Astrocyte (in vitro differentiated cells and primary cell): ENCODE measurements around the gene CSKMT. TPM values are rescaled to one million over a fixed set of nuclear protein-coding genes. Genes with fewer than 3 reads are reported as not detected.

ENCODE experiments used
- DNase-seq: peaks from one replicate; pipeline ENCODE4 v3.0.0-alpha.2; 2010; ENCODE audit warnings: low read depth
- FAIRE-seq: peaks from 2 replicates; lab custom pipeline; 2011; peaks lifted over from hg19 to GRCh38; lab: Jason Lieb, UNC
- H2AFZ ChIP-seq: 2 replicates; pipeline ENCODE4 v1.6.0; 2012; ENCODE audit warnings: low read depth, low read length, inconsistent platforms
- H3K27ac ChIP-seq: 2 replicates; pipeline ENCODE4 v1.5.1; 2011; ENCODE audit warnings: low read depth, low read length, inconsistent platforms
- H3K27me3 ChIP-seq: 2 replicates; pipeline ENCODE4 v1.6.0; 2011; ENCODE audit warnings: low read length, inconsistent platforms; ENCODE audit not compliant: insufficient read depth
- H3K36me3 ChIP-seq: 2 replicates; pipeline ENCODE4 v1.5.1; 2011; ENCODE audit warnings: low read length, inconsistent platforms; ENCODE audit not compliant: insufficient read depth
- H3K4me1 ChIP-seq: 2 replicates; pipeline ENCODE4 v1.5.1; 2011; ENCODE audit warnings: low read length, inconsistent platforms; ENCODE audit not compliant: insufficient read depth
- H3K4me2 ChIP-seq: 2 replicates; pipeline ENCODE4 v1.6.0; 2012; ENCODE audit warnings: low read length, inconsistent platforms
- H3K4me3 ChIP-seq: 2 replicates; pipeline ENCODE4 v1.5.1; 2011; ENCODE audit warnings: low read depth, mild to moderate bottlenecking, low read length, inconsistent platforms; ENCODE audit not compliant: insufficient read depth
- H3K79me2 ChIP-seq: 2 replicates; pipeline ENCODE4 v1.6.0; 2012; ENCODE audit warnings: mild to moderate bottlenecking, low read length, inconsistent platforms; ENCODE audit not compliant: insufficient read depth
- H3K9ac ChIP-seq: 2 replicates; pipeline ENCODE4 v1.6.0; 2012; ENCODE audit warnings: mild to moderate bottlenecking, low read length, inconsistent platforms
- H3K9me3 ChIP-seq: 2 replicates; pipeline ENCODE4 v1.5.1; 2012; ENCODE audit warnings: low read depth, mild to moderate bottlenecking, low read length, inconsistent platforms; ENCODE audit not compliant: insufficient read depth
- H4K20me1 ChIP-seq: 2 replicates; pipeline ENCODE4 v1.6.0; 2012; ENCODE audit warnings: low read length, inconsistent platforms; ENCODE audit not compliant: insufficient read depth
- H3K27ac Mint-ChIP-seq: one replicate; pipeline ENCODE4 v1.8.0; 2021; ENCODE audit warnings: mild to moderate bottlenecking, mixed read lengths; ENCODE audit not compliant: unreplicated experiment
- H3K27me3 Mint-ChIP-seq: one replicate; pipeline ENCODE4 v1.8.0; 2021; ENCODE audit warnings: low read depth, mixed read lengths; ENCODE audit not compliant: unreplicated experiment
- H3K36me3 Mint-ChIP-seq: one replicate; pipeline ENCODE4 v1.8.0; 2021; ENCODE audit warnings: low read depth, mixed read lengths; ENCODE audit not compliant: unreplicated experiment
- H3K4me1 Mint-ChIP-seq: one replicate; pipeline ENCODE4 v1.8.0; 2021; ENCODE audit warnings: low read depth, mixed read lengths; ENCODE audit not compliant: unreplicated experiment
- H3K4me3 Mint-ChIP-seq: one replicate; pipeline ENCODE4 v1.8.0; 2021; ENCODE audit warnings: mild to moderate bottlenecking, moderate library complexity, mixed read lengths; ENCODE audit not compliant: unreplicated experiment
- H3K9me3 Mint-ChIP-seq: one replicate; pipeline ENCODE4 v1.8.0; 2021; ENCODE audit warnings: mild to moderate bottlenecking, mixed read lengths; ENCODE audit not compliant: unreplicated experiment
- EZH2 ChIP-seq: IDR thresholded peaks from 2 replicates; pipeline ENCODE4 v1.6.1; 2012; ENCODE audit warnings: mild to moderate bottlenecking, low read length, inconsistent platforms; ENCODE audit not compliant: insufficient read depth
- total RNA-seq: library from RNA; stranded (reverse); gene quantifications from 2 replicates; pipeline ENCODE4 v1.2.1, GENCODE V29; 2021
- TF ChIP-seq, protein P1 (sequence below): IDR thresholded peaks from 2 replicates; pipeline ENCODE4 v1.5.1; 2011; ENCODE audit warnings: low read depth, mild to moderate bottlenecking, inconsistent platforms, low read length, moderate library complexity; ENCODE audit not compliant: insufficient read depth

Gene CSKMT
- total RNA-seq, 1 donor from 2014 or later: 23.3 TPM

DNA sequence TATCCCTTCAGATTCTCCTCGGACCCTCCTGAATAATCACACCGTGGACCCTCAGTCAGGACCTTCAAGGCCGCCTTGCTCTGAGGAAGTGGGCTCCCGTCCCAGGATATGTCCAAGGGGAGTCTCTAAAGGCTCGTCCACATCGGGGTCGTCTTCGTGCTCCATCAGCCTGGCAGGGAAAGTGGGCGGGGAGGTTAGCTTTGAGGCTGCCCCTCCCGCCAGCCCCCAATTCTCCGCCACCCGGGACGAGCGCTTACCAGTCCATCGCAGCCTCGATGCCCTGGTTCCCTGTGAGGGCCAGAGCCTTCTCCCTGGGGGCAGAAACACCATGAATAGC is 13.3 kb downstream of the CSKMT start:
- Histone ChIP-seq H2AFZ (peak overlapping the region; percentile 93), H3K9me3 (no peaks in the 10 kb centered on the region), H3K27me3 (no peaks in the 10 kb centered on the region), H3K4me1 (peaks cover 18% of the 10 kb centered on the region), H3K4me2 (peak overlapping the region; percentile 88), H3K4me3 (peak overlapping the region; percentile 91), H3K9ac (peak overlapping the region; percentile 97), H3K36me3 (peaks cover 11% of the 10 kb centered on the region), H3K79me2 (peaks cover 39% of the 10 kb centered on the region), H4K20me1 (peaks cover 4% of the 10 kb centered on the region), H3K27ac (peak overlapping the region; percentile 77)
- TF ChIP-seq, protein P1, sequence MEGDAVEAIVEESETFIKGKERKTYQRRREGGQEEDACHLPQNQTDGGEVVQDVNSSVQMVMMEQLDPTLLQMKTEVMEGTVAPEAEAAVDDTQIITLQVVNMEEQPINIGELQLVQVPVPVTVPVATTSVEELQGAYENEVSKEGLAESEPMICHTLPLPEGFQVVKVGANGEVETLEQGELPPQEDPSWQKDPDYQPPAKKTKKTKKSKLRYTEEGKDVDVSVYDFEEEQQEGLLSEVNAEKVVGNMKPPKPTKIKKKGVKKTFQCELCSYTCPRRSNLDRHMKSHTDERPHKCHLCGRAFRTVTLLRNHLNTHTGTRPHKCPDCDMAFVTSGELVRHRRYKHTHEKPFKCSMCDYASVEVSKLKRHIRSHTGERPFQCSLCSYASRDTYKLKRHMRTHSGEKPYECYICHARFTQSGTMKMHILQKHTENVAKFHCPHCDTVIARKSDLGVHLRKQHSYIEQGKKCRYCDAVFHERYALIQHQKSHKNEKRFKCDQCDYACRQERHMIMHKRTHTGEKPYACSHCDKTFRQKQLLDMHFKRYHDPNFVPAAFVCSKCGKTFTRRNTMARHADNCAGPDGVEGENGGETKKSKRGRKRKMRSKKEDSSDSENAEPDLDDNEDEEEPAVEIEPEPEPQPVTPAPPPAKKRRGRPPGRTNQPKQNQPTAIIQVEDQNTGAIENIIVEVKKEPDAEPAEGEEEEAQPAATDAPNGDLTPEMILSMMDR: no peak
- no peak for TF ChIP-seq EZH2
- FAIRE-seq (no peak), DNase-seq (no peak)
- Mint-ChIP-seq H3K9me3 (no peaks in the 10 kb centered on the region), H3K4me1 (peaks cover 15% of the 10 kb centered on the region), H3K27ac (peak overlapping the region; percentile 36), H3K4me3 (peak overlapping the region; percentile 88), H3K27me3 (no peaks in the 10 kb centered on the region), H3K36me3 (peaks cover 5% of the 10 kb centered on the region)

DNA sequence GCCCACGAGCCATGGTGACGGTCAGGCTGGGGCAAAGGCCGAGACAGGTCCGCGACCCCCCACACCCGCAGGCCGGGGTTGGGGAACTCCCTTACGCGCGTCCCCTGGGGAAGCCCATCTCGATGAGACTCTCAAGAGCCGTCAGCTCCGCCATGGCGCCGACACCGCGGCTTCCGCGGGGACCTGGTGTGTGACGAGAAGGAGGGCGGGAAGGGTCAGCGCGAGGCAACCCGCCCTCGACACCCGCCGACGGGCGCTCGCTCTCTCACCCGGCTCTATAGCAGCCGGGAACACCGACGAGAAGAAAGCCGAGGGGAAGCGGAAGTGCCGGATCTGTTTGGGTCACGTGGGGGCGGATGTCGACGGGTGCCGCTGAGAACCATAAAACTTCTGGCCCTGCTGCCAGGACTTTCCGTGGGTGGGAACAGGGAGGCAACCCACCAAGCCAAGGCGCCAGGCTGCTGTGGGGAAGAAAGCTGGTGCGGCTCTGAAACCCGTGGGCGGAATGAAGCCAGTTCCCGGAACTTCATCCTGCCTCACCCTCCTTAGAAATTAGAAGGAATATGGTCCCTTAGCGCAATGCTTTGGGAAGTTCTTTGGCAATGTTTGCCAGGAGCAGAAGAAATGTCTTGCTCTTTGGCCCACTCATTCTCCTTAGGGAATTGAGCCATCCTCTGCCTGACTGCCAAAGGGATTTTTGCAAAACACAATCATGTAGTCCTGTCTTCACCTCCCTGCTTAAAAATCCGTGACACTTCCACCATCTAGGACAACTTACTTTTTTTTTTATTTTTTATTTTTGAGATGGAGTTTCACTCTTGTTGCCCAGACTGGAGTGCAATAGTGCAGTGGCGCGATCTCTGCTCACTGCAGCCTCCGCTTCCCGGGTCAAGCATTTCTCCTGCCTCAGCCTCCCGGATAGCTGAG is 13.9 kb downstream of the CSKMT start, which contains the start of gene UBXN1:
Gene UBXN1 (minus strand): TSS at position 304 of the 927 bp plus-strand sequence. CDS start 150 bp downstream, at position 154.
- H3K9ac ChIP-seq: peak within 1 kb of the TSS; percentile 97
- peak within 1 kb of the TSS; percentile 88 for H3K27ac Mint-ChIP-seq
- peak within 1 kb of the TSS; percentile 88 for H3K4me2 ChIP-seq
- DNase-seq: peak; percentile 81
- no peaks in the 10 kb centered on the region for H3K9me3 Mint-ChIP-seq
- no peaks in the 10 kb centered on the region for H3K27me3 Mint-ChIP-seq
- peak within 1 kb of the TSS; percentile 88 for H3K4me3 Mint-ChIP-seq
- H3K36me3 ChIP-seq: peaks cover 11% of the 10 kb centered on the region
- no peak for FAIRE-seq
- H2AFZ ChIP-seq: peak within 1 kb of the TSS; percentile 93
- peaks cover 5% of the 10 kb centered on the region for H3K36me3 Mint-ChIP-seq
- H3K4me1 Mint-ChIP-seq: peaks cover 15% of the 10 kb centered on the region
- peaks cover 33% of the 10 kb centered on the region for H3K79me2 ChIP-seq
- H3K27me3 ChIP-seq: no peaks in the 10 kb centered on the region
- peaks cover 4% of the 10 kb centered on the region for H4K20me1 ChIP-seq
- H3K4me1 ChIP-seq: peaks cover 18% of the 10 kb centered on the region
- H3K9me3 ChIP-seq: no peaks in the 10 kb centered on the region
- H3K27ac ChIP-seq: peak within 1 kb of the TSS; percentile 77
- peak within 1 kb of the TSS; percentile 91 for H3K4me3 ChIP-seq
- TF ChIP-seq EZH2: no peak
- TF ChIP-seq, protein P1: no peak

DNA sequence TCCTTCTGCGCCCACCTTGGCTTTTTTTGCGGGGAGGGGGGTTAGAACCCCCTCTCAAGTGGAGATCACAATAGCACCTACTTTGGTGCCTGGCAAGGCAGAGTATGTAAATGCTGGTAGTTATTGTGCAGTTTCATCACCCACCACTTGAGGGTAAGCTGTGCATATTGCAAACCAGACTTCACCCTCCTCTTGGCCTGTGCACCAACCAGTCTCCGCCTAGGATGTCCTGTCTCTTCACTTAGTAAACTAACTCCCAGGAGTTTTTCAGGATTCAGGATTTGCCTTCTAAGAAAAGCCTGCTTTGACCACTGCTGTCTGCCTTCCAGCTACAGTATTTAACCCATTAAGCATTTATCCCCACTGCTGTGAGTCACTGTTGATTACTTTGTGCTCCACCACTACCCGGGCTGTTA is 15.7 kb downstream of the CSKMT start:
- Mint-ChIP-seq H3K4me1 (peaks cover 15% of the 10 kb centered on the region), H3K4me3 (peak overlapping the region; percentile 52), H3K27ac (peak overlapping the region; percentile 75), H3K36me3 (peaks cover 5% of the 10 kb centered on the region), H3K27me3 (no peaks in the 10 kb centered on the region), H3K9me3 (no peaks in the 10 kb centered on the region)
- no peaks in the 10 kb centered on the region for H3K9me3 ChIP-seq
- H3K4me3 ChIP-seq: no peak overlapping the region
- FAIRE-seq (no peak), DNase-seq (peak; percentile 70)
- H3K27ac ChIP-seq: no peak overlapping the region
- TF ChIP-seq, protein P1: peak; percentile 50
- no peak for TF ChIP-seq EZH2
- no peak overlapping the region for H3K9ac ChIP-seq
- H3K79me2 ChIP-seq: peaks cover 26% of the 10 kb centered on the region
- peaks cover 8% of the 10 kb centered on the region for H3K36me3 ChIP-seq
- peak overlapping the region; percentile 70 for H2AFZ ChIP-seq
- peaks cover 18% of the 10 kb centered on the region for H3K4me1 ChIP-seq
- no peaks in the 10 kb centered on the region for H3K27me3 ChIP-seq
- peaks cover 4% of the 10 kb centered on the region for H4K20me1 ChIP-seq
- no peak overlapping the region for H3K4me2 ChIP-seq
